ENCODE results near the gene EGLN3. TPM values are rescaled to one million over a fixed set of nuclear protein-coding genes. Genes with fewer than 3 reads are reported as not detected.

Gene EGLN3
- total RNA-seq, 4 donors from 2014 or later = 17.7 to 39.8 (median 33.5) TPM

- Histone ChIP-seq H3K4me3 (no peak overlapping the region), H3K9me3 (no peaks in the 10 kb centered on the region), H3K36me3 (no peaks in the 10 kb centered on the region), H3K4me1 (peaks cover 0 to 11% (median 3%) of the 10 kb centered on the region in 3 donors), H3K27me3 (no peaks in the 10 kb centered on the region), H3K27ac (no peak overlapping the region)
- ATAC-seq = no peak
- TF ChIP-seq POLR2AphosphoS5 (IDR thresholded peaks at IDR 0.05) = no peak
- no peak for TF ChIP-seq POLR2A (IDR thresholded peaks at IDR 0.05)
- no peak for TF ChIP-seq EP300 (IDR thresholded peaks at IDR 0.05)
- TF ChIP-seq CTCF (IDR thresholded peaks at IDR 0.05) = no peak
- WGBS, 2 donors (ENCODE audit: low coverage in 1 of 2) = 96 to 100% methylated on average over 3 to 6 of the region's 6 CpGs
Measured at GRCh38 chr14:33911046-33911445, 39.8 kb downstream of the EGLN3 start.

GRCh38 chr14:33910435-33910834 lies 40.4 kb downstream of the EGLN3 start:
- no peaks in the 10 kb centered on the region for H3K9me3 ChIP-seq
- 91 to 100% methylated on average over 4 to 8 of the region's 8 CpGs for WGBS, 2 donors (ENCODE audit: low coverage in 1 of 2)
- peaks cover 0 to 8% (median 3%) of the 10 kb centered on the region in 3 donors for H3K4me1 ChIP-seq
- ATAC-seq = no peak
- TF ChIP-seq POLR2A (IDR thresholded peaks at IDR 0.05) (no peak), POLR2AphosphoS5 (IDR thresholded peaks at IDR 0.05) (no peak), CTCF (IDR thresholded peaks at IDR 0.05) (no peak), EP300 (IDR thresholded peaks at IDR 0.05) (no peak)
- H3K36me3 ChIP-seq = no peaks in the 10 kb centered on the region
- H3K4me3 ChIP-seq = no peak overlapping the region
- H3K27ac ChIP-seq = no peak overlapping the region
- H3K27me3 ChIP-seq = no peaks in the 10 kb centered on the region

- H3K27me3 ChIP-seq = no peaks in the 10 kb centered on the region
- no peaks in the 10 kb centered on the region for H3K9me3 ChIP-seq
- H3K36me3 ChIP-seq = no peaks in the 10 kb centered on the region
- H3K4me3 ChIP-seq = no peak overlapping the region
- H3K27ac ChIP-seq = no peak overlapping the region
- ATAC-seq = no peak
- peaks cover 0 to under 1% (median 0%) of the 10 kb centered on the region in 3 donors for H3K4me1 ChIP-seq
- TF ChIP-seq EP300 (IDR thresholded peaks at IDR 0.05) (no peak), POLR2AphosphoS5 (IDR thresholded peaks at IDR 0.05) (no peak), CTCF (IDR thresholded peaks at IDR 0.05) (no peak), POLR2A (IDR thresholded peaks at IDR 0.05) (no peak)
- 78 to 90% methylated on average over 1 to 4 of the region's 6 CpGs for WGBS, 2 donors (ENCODE audit: low coverage in 1 of 2)
Measured at GRCh38 chr14:33909380-33910084, 41.3 kb downstream of the EGLN3 start.

- TF ChIP-seq EP300 (IDR thresholded peaks at IDR 0.05) (no peak), CTCF (IDR thresholded peaks at IDR 0.05) (no peak), POLR2AphosphoS5 (IDR thresholded peaks at IDR 0.05) (no peak), POLR2A (IDR thresholded peaks at IDR 0.05) (no peak)
- ATAC-seq = no peak
- no peaks in the 10 kb centered on the region for H3K36me3 ChIP-seq
- no peaks in the 10 kb centered on the region for H3K4me1 ChIP-seq
- H3K27me3 ChIP-seq = no peaks in the 10 kb centered on the region
- H3K4me3 ChIP-seq = no peak overlapping the region
- WGBS, 2 donors (ENCODE audit: low coverage in 1 of 2) = 92 to 95% methylated on average over 9 to 11 of the region's 13 CpGs
- H3K9me3 ChIP-seq = no peaks in the 10 kb centered on the region
- no peak overlapping the region for H3K27ac ChIP-seq
Measured at GRCh38 chr14:33908540-33909223, 42.2 kb downstream of the EGLN3 start.

GRCh38 chr14:33906968-33907367 lies 43.9 kb downstream of the EGLN3 start:
- Histone ChIP-seq H3K27ac (no peak overlapping the region), H3K27me3 (no peaks in the 10 kb centered on the region), H3K4me3 (no peak overlapping the region), H3K36me3 (no peaks in the 10 kb centered on the region), H3K4me1 (no peaks in the 10 kb centered on the region), H3K9me3 (no peaks in the 10 kb centered on the region)
- TF ChIP-seq CTCF (IDR thresholded peaks at IDR 0.05) (no peak), POLR2AphosphoS5 (IDR thresholded peaks at IDR 0.05) (no peak), EP300 (IDR thresholded peaks at IDR 0.05) (no peak), POLR2A (IDR thresholded peaks at IDR 0.05) (no peak)
- no peak for ATAC-seq
- 72 to 80% methylated on average over 2 of the region's 2 CpGs for WGBS, 2 donors (ENCODE audit: low coverage in 1 of 2)

Measured in gastroesophageal sphincter (tissue), 4 donors.